T-helper 1 cell treated with Interleukin-12 subunit alpha and Interleukin-12 subunit beta and Interleukin-4 antibody, amounts not matched to agents 30 ng/mL and 1 ng/mL, for 36 hours (primary cell): ENCODE measurements around the gene RPN1. TPM values are rescaled to one million over a fixed set of nuclear protein-coding genes. Genes with fewer than 3 reads are reported as not detected.
"Not testable (repeated sequence)": the region's sequence is repeated elsewhere in the genome, so short reads cannot be mapped to it uniquely, and the experiment has no call there.

Experiments
- intact Hi-C: fragments of 100-400 bp; cut with micrococcal nuclease; formaldehyde crosslinking; loops from one replicate; pipeline ENCODE4 v1.15.1; 2024
- total RNA-seq: library from RNA; stranded (reverse); gene quantifications from 2 replicates; pipeline ENCODE4 v1.2.3, GENCODE V29; 2022

RPN1 gene
- total RNA-seq, 1 donor from 2014 or later: 214 TPM

DNA sequence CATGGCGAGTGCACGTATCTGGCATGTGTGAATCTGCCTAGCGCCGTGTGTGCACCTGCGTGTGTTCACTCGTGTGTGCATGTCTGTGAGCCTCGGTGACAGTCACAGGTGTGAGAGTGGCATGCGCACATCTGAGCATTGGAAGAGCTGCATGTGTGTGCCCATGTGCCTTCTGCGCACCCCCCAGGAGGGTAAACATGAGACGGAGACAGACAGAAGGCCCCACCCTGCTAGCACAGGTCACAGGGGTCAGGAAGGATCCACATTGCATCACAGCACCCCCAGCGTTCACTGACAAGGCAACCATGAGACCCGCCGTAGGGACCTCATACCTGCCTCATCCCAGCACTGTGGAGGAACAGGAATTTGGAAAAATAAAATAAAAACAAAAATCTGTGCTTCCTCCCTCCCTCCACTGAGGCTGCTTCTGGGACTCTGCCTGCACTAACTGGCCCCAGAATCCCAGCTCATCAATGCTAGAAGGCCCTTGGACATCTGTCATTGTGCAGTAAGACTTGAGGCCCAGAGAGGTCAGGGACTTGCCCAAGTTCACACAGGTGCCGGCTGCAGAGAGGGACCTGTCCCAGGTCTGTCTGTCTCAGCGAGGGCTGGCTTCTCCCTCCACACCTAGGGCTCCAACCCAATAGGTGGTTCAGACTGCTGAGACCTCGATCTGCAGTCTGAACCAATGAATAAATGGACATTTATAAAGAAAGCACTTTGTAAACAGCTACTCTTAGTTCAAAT, 37.4 kb downstream of the RPN1 start:
- intact Hi-C loops: loop anchor here (10.0 kb wide), 1 partner anchor 938 kb away; the partner anchor contains the start of gene ABTB1

GRCh38 chr3:128610451-128611070, 40.1 kb downstream of the RPN1 start:
- intact Hi-C loops: loop anchor here (10.0 kb wide), 1 partner anchor 936 kb away; the partner anchor contains the start of gene ABTB1

GRCh38 chr3:128609294-128609693, 41.3 kb downstream of the RPN1 start:
- intact Hi-C loops: loop anchor here (5.0 kb wide), 1 partner anchor 532 kb away; no protein-coding TSS in a partner anchor

DNA sequence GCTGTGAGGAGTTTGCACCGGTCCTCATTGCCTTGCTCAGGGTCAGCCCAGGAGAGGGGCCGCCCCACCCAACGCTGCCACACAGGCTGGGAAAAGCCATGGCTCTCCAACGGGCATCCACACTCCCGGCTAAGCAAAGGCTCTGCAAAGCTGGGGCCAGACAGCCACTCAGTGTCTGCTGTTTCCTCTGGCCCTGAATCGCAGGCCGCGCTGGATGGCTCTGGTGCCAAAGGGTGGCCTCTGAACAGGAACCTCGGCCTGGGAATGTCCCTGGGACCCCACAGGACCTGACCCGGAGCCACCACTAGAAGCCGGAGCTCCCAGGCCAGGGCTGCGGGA, 42.9 kb downstream of the RPN1 start:
- intact Hi-C loops: loop anchor here (1.0 to 5.0 kb wide), 6 partner anchors 10 to 530 kb away; no protein-coding TSS in a partner anchor

DNA sequence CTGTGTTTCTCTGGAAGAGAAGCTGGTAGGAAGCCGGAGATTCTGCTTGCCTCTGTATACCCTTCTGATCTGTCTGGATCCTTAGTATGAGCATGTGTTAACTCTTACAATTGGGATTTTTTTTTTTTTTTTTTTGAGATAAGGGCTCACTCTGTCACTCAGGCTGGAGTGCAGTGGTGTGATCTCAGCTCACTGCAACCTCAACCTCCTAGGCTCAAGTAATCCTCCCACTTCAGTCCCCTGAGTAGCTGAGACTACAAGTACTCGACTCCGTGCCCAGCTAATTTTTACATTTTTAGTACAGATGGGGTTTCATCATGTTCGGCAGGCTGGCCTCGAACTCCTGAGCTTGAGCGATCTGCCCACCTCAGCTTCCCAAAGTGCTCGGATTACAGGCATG, 44.5 kb downstream of the RPN1 start:
- intact Hi-C loops: loop anchor here (5.0 kb wide), 1 partner anchor 529 kb away; no protein-coding TSS in a partner anchor

- intact Hi-C loops: loop anchor here (5.0 kb wide), 1 partner anchor 528 kb away; no protein-coding TSS in a partner anchor
These were observed 45.2 kb downstream of the RPN1 start for GRCh38 chr3:128605091-128606046.

- intact Hi-C loops: no loop called here
These were observed 46.5 kb downstream of the RPN1 start for GRCh38 chr3:128603811-128604775.

DNA sequence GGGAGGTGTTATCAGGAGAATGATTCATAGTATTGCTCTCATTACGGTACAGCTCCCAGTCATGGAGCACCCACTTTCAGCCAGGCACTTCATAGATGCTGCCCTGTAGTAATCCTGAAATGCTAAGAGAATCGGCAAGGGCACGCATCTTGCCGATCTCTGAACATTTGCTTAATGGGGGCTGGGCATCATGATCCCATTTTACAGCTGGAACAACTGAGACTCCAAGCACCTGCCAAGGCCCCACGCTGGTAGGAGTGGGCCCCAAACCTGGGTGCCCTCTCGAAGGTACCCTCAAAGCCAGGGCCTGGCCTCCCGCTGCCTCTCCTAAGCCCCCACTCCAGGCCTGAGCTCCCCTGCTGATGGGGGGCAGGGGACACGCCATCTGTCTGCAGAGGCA, 47.3 kb downstream of the RPN1 start:
- intact Hi-C loops: no loop called here

GRCh38 chr3:128598884-128599664, 51.5 kb downstream of the RPN1 start:
- intact Hi-C loops: no loop called here

DNA sequence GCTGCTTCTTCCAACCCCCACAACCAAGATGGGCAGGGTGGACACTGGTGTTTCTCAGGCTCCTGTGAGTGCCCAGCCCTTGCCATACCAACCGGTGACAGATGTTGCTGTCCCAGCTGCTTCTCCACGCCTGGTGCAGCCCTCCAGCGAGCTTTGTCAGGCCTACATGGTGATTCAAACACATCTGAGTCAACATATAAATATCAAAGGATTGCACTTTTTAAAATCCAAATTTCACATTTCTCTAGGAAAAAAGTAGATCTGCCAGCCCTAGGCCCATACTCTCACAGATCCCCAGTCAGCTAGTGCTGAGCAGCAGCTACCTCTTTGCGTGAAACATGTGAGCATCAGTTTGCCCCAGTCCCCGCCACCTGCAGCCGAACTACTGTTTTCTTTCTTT, 52.7 kb downstream of the RPN1 start:
- intact Hi-C loops: no loop called here

DNA sequence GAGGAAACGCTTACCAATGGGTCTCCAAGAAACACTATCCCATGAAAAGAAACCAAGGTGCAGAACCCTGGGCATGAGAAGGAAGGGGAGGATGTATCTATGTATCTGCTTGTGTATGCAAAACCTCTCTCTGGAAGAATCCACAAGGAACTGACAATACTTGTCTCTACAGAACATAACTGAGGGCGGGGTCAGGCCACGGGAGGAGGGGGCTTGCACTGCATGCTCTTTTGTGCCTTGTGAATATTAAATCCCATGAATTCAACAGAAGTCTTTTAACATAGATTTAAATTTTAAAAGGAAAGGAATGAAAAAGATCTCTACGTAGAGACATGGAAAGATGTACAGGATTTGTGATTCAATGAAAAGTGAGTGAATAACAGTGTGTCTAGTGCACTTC, 57.8 kb downstream of the RPN1 start:
- intact Hi-C loops: no loop called here

DNA sequence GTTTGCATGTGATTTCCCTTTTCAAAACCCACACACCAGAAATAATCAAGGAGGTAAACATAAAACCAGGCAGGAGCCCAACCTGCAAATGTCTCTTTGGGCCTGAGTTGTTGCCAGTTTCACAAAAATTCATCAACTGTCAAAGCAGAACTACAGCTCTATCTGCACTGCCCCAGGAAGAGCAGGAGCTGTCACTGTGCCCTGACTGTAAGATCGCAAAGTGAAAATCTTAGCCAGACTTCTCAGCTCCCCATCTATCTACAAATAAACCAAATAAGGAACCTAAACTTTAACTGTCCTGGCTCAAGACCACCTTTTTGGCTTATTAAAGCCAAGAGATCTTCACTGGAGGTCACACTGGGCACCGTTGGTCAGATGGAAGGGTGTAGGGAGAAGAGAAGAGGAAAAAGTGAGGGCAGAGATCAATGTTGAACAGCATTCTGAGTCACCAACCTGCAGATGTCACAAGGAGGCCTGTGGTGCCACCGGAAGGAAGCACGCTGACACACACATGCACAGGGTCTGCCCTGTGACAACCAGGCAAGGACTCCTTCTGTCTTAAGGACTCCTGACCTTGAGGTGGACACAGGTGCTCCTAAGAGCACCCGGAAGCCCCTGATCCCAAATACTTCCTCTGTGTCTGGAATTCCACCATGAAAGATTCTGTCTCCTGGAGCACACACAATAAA, 58.7 kb downstream of the RPN1 start:
- intact Hi-C loops: no loop called here

- intact Hi-C loops: no loop called here
These were observed 59.7 kb downstream of the RPN1 start for GRCh38 chr3:128590948-128591347.

DNA sequence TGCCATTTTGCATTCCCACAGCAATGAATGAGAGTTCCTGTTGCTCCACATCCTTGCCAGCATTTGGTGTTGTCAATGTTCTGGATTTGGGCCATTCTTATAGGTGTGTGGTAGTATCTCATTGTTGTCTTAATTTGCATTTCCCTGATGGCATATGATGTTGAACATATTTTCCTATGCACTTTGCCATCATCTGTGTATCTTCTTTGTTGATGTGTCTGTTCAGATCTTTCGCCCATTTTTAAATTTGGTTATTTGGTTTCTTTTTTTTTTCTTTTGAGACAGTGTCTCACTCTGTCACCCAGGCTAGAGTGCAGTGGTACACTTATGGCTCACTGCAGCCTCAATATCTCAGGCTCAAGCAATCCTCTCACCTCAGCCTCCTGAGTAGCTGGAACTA, 60.6 kb downstream of the RPN1 start:
- intact Hi-C loops: not testable (repeated sequence)

DNA sequence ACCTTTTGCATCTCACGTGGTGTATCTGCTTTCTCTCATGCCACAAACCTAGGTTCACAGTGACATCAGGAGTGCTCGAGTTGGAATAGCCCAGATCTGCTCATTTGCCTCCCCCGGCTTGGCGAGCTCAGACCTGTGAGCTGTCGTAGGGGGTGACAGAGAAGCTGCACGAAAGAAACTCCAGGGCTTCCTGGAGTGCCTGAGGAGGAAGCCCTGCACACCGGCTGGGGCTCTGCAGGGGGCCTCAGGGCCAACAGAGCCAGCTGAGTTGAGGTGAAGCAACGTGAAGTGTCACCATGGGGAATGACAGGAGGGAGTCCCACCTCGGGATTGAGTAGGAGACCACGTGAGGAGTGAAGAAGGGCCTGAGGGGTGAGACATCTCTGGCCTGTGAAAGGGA, 62.5 kb downstream of the RPN1 start:
- intact Hi-C loops: no loop called here

DNA sequence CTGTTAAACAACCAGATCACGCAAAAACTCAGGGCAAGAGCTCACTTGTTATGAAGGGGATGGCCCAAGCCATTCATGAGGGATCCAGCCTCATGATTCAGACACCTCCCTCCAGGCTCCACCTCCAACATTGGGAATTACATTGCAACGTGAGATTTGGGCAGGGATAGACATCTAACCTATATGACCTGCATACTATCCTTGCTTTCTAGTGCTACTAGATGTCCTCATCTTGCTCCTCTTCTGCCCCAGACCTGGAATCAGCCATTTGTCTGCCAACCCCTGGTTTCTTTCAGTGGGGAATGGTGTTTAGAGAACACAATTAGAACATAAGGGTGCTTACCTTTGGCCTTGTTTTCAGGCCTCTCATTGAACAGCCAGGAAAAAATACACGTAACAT, 63.2 kb downstream of the RPN1 start:
- intact Hi-C loops: no loop called here

DNA sequence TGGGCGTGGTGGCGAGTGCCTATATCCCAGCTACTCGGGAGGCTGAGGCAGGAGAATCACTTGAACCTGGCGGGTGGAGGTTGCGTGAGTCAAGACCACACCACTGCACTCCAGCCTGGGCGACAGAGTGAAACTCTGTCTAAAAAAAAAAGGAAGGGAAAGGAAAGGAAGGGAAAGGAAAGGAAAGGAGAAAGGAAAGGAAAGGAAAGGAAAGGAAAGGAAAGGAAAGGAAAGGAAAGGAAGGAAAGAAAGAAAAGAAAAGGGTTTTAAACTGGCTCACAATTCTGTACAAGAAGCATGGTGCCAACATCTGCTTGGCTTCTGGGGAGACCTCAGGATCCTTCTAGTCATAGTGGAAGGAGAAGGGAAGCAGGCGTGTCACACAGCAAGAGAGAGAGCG, 63.7 kb downstream of the RPN1 start:
- intact Hi-C loops: not testable (repeated sequence)

DNA sequence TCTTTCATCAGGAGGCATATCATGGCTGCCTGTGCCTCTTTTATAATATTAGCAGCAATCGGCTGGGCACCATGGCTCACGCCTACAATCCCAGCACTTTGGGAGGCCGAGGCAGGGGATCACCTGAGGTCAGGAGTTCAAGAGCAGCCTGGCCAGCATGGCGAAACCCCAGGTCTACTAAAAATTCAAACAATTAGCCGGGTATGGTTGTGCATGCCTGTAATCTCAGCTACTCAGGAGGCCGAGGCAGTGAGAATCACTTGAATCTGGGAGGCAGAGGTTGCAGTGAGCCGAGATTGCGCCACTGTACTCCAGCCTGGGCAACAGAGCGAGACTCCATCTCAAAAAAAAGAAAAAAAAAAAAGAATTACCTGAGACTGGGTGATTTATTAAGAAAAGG, 64.2 kb downstream of the RPN1 start:
- intact Hi-C loops: not testable (repeated sequence)

- intact Hi-C loops: no loop called here
These were observed 64.6 kb downstream of the RPN1 start for GRCh38 chr3:128585974-128586373.
